ENCODE data around the gene INVS.
"Not testable (repeated sequence)": the region's sequence is repeated elsewhere in the genome, so short reads cannot be mapped to it uniquely, and the experiment has no call there.

INVS gene

DNA sequence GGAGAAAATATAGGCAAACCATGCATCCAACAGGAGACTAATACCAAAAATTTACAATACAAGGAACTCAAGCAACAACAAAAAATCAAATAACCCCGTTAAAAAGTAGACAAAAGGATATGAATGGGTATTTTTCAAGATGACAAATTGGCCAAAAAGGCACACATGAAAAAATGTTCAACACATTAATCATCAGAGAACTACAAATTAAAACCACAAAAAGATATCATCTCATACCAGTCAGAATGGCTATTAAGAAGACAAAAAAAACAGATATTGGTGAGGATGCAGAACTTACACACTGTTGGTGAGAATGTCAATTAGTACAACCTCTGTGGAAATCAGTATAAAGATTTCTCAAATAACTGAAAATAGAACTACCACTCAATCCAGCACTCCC, 218.7 kb downstream of the INVS start:
- POLR2A ChIA-PET = no interaction called here
- peaks cover 0 to 21% (median 5%) of the 10 kb centered on the region in 5 experiments for H3K9me3 ChIP-seq (ENCODE audit: control extremely low read depth in 1 of 5, control insufficient read depth in 4 of 5, insufficient read depth in 2 of 5, low read depth in 1 of 5, low read length in 4 of 5)
- no peaks in the 10 kb centered on the region for H3K27me3 ChIP-seq (replicated peaks in 2 of 5; ENCODE audit: control insufficient read depth in 4 of 5, insufficient read depth in 5 of 5, low read length in 4 of 5)
- CTCF ChIA-PET = no interaction called here
- no peak overlapping the region for H3K27ac ChIP-seq (ENCODE audit: insufficient read depth in 1 of 2, low read depth in 1 of 2, low read length in 2 of 2, poor library complexity in 1 of 2, severe bottlenecking in 2 of 2)
- DNase-seq = peak in 1 of 3 donors; percentile 20
- no peaks in the 10 kb centered on the region for H3K4me1 ChIP-seq (ENCODE audit: control extremely low read depth in 1 of 4, control insufficient read depth in 4 of 4, insufficient read depth in 4 of 4, low read length in 3 of 4)
- H3K4me3 ChIP-seq (ENCODE audit: control insufficient read depth in 1 of 7, extremely low read depth in 1 of 7, insufficient read depth in 4 of 7, low read depth in 2 of 7, low read length in 6 of 7) = no peak overlapping the region
- H3K36me3 ChIP-seq (ENCODE audit: control insufficient read depth in 4 of 4, insufficient read depth in 4 of 4, low read length in 3 of 4) = peaks cover 26 to 66% (median 46%) of the 10 kb centered on the region in 4 experiments
- WGBS (ENCODE audit: insufficient coverage) = no CpG with 5 or more reads among the region's 1 CpG

DNA sequence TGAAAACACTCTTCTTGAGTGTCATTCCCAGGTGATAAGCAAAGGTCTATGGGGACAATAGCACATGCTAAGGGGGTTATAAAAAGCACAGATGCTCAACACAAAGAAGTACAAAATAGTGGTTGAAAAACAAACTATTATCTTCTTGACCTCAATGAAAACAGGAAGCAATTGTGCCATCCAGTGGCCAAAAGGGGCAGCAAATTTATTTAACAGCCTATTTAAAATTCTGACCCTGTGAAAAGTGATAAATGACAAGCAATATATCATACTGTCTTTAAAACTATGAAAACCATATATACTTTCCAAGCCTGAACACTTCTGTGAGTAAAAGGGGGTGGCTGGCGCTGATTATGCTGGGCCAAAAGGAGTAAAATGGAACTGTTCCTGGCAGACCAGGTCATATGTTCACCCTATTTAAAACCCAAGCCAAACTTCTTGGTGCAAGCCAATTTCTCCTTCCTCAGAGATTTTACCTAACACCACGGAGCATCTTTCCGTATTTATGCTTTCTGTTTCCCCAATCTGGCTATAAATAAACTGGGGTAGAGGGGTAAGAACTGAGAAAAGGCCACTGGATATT, 224.0 kb downstream of the INVS start:
- CTCF ChIA-PET = interaction anchor here (0.7 to 3.2 kb wide), 20 partner anchors 9 to 1162 kb away, joined by 3 to 18 read pairs (median 4); no protein-coding TSS in a partner anchor
- Histone ChIP-seq H3K4me3 (ENCODE audit: control insufficient read depth in 1 of 7, extremely low read depth in 1 of 7, insufficient read depth in 4 of 7, low read depth in 2 of 7, low read length in 6 of 7) (no peak overlapping the region), H3K27me3 (replicated peaks in 2 of 5; ENCODE audit: control insufficient read depth in 4 of 5, insufficient read depth in 5 of 5, low read length in 4 of 5) (no peaks in the 10 kb centered on the region), H3K27ac (ENCODE audit: insufficient read depth in 1 of 2, low read depth in 1 of 2, low read length in 2 of 2, poor library complexity in 1 of 2, severe bottlenecking in 2 of 2) (no peak overlapping the region), H3K9me3 (ENCODE audit: control extremely low read depth in 1 of 5, control insufficient read depth in 4 of 5, insufficient read depth in 2 of 5, low read depth in 1 of 5, low read length in 4 of 5) (no peaks in the 10 kb centered on the region), H3K36me3 (ENCODE audit: control insufficient read depth in 4 of 4, insufficient read depth in 4 of 4, low read length in 3 of 4) (peaks cover 17 to 78% (median 32%) of the 10 kb centered on the region in 4 experiments), H3K4me1 (ENCODE audit: control extremely low read depth in 1 of 4, control insufficient read depth in 4 of 4, insufficient read depth in 4 of 4, low read length in 3 of 4) (no peaks in the 10 kb centered on the region)
- DNase-seq = peak; percentile 54 to 69 (median 65)
- 100% methylated on average over 1 of the region's 3 CpGs for WGBS (ENCODE audit: insufficient coverage)
- POLR2A ChIA-PET = no interaction called here

DNA sequence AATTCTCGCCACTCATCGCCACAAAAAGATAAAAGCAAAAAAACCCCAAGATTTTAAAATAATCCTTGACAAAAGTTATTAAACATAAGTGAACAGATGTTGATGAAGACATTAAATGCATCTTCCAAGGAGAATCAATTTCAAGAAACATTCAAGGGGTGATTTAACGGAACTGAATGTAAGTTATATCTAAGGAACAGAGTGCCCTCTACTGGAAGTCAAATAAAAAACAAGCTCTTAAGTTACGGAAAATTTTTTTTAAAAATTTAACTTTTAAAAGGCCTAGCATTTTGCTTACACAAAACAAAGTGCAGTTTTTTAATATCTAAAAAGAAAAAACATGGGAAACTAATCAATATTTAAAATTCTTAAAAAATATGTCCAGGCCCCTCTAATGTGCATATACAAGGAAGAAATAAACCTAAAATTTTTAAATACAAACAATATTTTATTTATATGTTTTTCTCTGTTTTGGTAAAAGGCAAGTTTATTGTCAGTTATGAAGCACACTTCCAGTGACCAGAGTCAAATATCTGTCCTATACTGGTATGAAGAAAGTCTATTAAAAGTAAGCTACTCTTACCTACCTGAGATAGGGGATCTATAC, 225.7 kb downstream of the INVS start:
- Histone ChIP-seq H3K27me3 (replicated peaks in 2 of 5; ENCODE audit: control insufficient read depth in 4 of 5, insufficient read depth in 5 of 5, low read length in 4 of 5) (no peaks in the 10 kb centered on the region), H3K36me3 (ENCODE audit: control insufficient read depth in 4 of 4, insufficient read depth in 4 of 4, low read length in 3 of 4) (peaks cover 14 to 80% (median 32%) of the 10 kb centered on the region in 4 experiments), H3K4me1 (ENCODE audit: control extremely low read depth in 1 of 4, control insufficient read depth in 4 of 4, insufficient read depth in 4 of 4, low read length in 3 of 4) (no peaks in the 10 kb centered on the region), H3K4me3 (ENCODE audit: control insufficient read depth in 1 of 7, extremely low read depth in 1 of 7, insufficient read depth in 4 of 7, low read depth in 2 of 7, low read length in 6 of 7) (no peak overlapping the region), H3K9me3 (ENCODE audit: control extremely low read depth in 1 of 5, control insufficient read depth in 4 of 5, insufficient read depth in 2 of 5, low read depth in 1 of 5, low read length in 4 of 5) (no peaks in the 10 kb centered on the region), H3K27ac (ENCODE audit: insufficient read depth in 1 of 2, low read depth in 1 of 2, low read length in 2 of 2, poor library complexity in 1 of 2, severe bottlenecking in 2 of 2) (peak overlapping the region in 1 of 2 experiments; percentile 14)
- POLR2A ChIA-PET = interaction anchor here (0.6 kb wide), 1 partner anchor 15 kb away, joined by 6 read pairs; no protein-coding TSS in a partner anchor
- no CpG with 5 or more reads among the region's 4 CpGs for WGBS (ENCODE audit: insufficient coverage)
- CTCF ChIA-PET = interaction anchor here (0.6 to 3.7 kb wide), 27 partner anchors 8 to 1164 kb away, joined by 3 to 18 read pairs (median 5); partner anchors contain the start of gene MSANTD3
- peak; percentile 62 to 87 (median 84) for DNase-seq

DNA sequence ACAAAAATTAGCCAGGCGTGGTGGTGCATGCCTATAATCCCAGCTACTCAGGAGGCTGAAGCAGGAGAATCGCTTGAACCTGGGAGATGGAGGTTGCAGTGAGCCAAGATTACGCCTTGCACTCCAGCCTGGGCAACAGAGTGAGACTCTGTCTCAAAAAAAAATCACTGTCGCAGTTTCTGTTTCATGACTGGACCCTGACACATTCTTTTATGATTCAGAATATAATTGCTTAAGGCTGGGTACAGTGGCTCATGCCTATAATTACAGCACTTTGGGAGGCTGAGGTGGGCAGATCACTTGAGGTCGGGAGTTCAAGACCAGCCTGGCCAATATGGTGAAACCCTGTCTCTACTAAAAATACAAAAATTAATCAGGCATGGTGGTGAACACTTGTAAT, 239.7 kb downstream of the INVS start:
- WGBS (ENCODE audit: insufficient coverage) = 100% methylated on average over 2 of the region's 5 CpGs
- H3K4me3 ChIP-seq (ENCODE audit: control insufficient read depth in 1 of 7, extremely low read depth in 1 of 7, insufficient read depth in 4 of 7, low read depth in 2 of 7, low read length in 6 of 7); H3K27me3 ChIP-seq (replicated peaks in 2 of 5; ENCODE audit: control insufficient read depth in 4 of 5, insufficient read depth in 5 of 5, low read length in 4 of 5); H3K9me3 ChIP-seq (ENCODE audit: control extremely low read depth in 1 of 5, control insufficient read depth in 4 of 5, insufficient read depth in 2 of 5, low read depth in 1 of 5, low read length in 4 of 5); H3K4me1 ChIP-seq (ENCODE audit: control extremely low read depth in 1 of 4, control insufficient read depth in 4 of 4, insufficient read depth in 4 of 4, low read length in 3 of 4); H3K27ac ChIP-seq (ENCODE audit: insufficient read depth in 1 of 2, low read depth in 1 of 2, low read length in 2 of 2, poor library complexity in 1 of 2, severe bottlenecking in 2 of 2); DNase-seq; POLR2A ChIA-PET: not testable (repeated sequence)
- CTCF ChIA-PET = interaction anchor here (3.3 kb wide), 1 partner anchor 14 kb away, joined by 18 read pairs; no protein-coding TSS in a partner anchor
- peaks cover 7 to 53% (median 19%) of the 10 kb centered on the region in 4 experiments for H3K36me3 ChIP-seq (ENCODE audit: control insufficient read depth in 4 of 4, insufficient read depth in 4 of 4, low read length in 3 of 4)

DNA sequence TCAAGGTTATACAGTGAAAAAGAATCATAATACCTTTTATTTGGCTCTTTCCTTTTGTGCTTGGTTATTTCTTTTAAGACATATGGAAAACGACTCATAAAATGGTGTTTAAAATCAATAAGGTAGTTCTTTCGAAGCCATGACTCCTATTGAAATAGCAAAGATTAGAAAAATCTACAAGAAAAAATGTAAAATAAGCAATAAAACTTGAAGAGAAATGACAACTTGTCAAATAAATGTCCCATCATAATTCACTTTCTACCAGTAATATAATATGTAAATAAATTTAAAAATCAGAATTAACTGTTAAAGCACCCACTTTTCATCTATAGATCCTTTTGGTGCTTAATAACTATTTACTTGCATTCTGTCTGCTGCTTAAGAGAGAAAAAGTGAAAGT, 241.2 kb downstream of the INVS start:
- no peaks in the 10 kb centered on the region for H3K9me3 ChIP-seq (ENCODE audit: control extremely low read depth in 1 of 5, control insufficient read depth in 4 of 5, insufficient read depth in 2 of 5, low read depth in 1 of 5, low read length in 4 of 5)
- H3K27me3 ChIP-seq (replicated peaks in 2 of 5; ENCODE audit: control insufficient read depth in 4 of 5, insufficient read depth in 5 of 5, low read length in 4 of 5) = no peaks in the 10 kb centered on the region
- no peak for DNase-seq
- H3K36me3 ChIP-seq (ENCODE audit: control insufficient read depth in 4 of 4, insufficient read depth in 4 of 4, low read length in 3 of 4) = peaks cover 8 to 55% (median 21%) of the 10 kb centered on the region in 4 experiments
- POLR2A ChIA-PET = interaction anchor here (0.6 kb wide), 1 partner anchor 12 kb away, joined by 5 read pairs; no protein-coding TSS in a partner anchor
- WGBS (ENCODE audit: insufficient coverage) = no CpG with 5 or more reads among the region's 2 CpGs
- CTCF ChIA-PET = interaction anchor here (1.2 to 1.3 kb wide), 3 partner anchors 13 to 309 kb away, joined by 5 read pairs; no protein-coding TSS in a partner anchor
- peaks cover 0 to 2% (median 0%) of the 10 kb centered on the region in 4 experiments for H3K4me1 ChIP-seq (ENCODE audit: control extremely low read depth in 1 of 4, control insufficient read depth in 4 of 4, insufficient read depth in 4 of 4, low read length in 3 of 4)
- H3K27ac ChIP-seq (ENCODE audit: insufficient read depth in 1 of 2, low read depth in 1 of 2, low read length in 2 of 2, poor library complexity in 1 of 2, severe bottlenecking in 2 of 2) = no peak overlapping the region
- H3K4me3 ChIP-seq (ENCODE audit: control insufficient read depth in 1 of 7, extremely low read depth in 1 of 7, insufficient read depth in 4 of 7, low read depth in 2 of 7, low read length in 6 of 7) = no peak overlapping the region

DNA sequence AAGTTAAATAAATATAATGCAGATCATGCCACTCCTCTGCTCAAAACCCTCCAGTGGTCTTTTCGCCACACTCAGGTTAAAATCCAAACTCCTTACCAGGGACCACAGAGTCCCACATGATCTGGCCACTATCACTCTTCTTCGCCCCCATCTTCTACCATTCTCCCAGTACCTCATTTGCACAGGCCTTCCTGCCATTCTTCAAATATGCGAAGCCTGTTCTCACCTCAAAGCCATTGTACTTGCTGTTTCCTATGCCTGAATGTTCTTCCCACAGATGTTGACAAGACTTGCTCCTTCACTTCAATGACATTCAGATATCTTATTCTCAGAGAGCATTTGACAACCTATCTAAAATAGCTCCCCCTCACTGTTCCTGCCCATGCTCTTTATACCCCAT, 242.8 kb downstream of the INVS start:
- Histone ChIP-seq H3K9me3 (ENCODE audit: control extremely low read depth in 1 of 5, control insufficient read depth in 4 of 5, insufficient read depth in 2 of 5, low read depth in 1 of 5, low read length in 4 of 5) (no peaks in the 10 kb centered on the region), H3K4me3 (ENCODE audit: control insufficient read depth in 1 of 7, extremely low read depth in 1 of 7, insufficient read depth in 4 of 7, low read depth in 2 of 7, low read length in 6 of 7) (no peak overlapping the region), H3K27me3 (replicated peaks in 2 of 5; ENCODE audit: control insufficient read depth in 4 of 5, insufficient read depth in 5 of 5, low read length in 4 of 5) (no peaks in the 10 kb centered on the region), H3K27ac (ENCODE audit: insufficient read depth in 1 of 2, low read depth in 1 of 2, low read length in 2 of 2, poor library complexity in 1 of 2, severe bottlenecking in 2 of 2) (no peak overlapping the region), H3K36me3 (ENCODE audit: control insufficient read depth in 4 of 4, insufficient read depth in 4 of 4, low read length in 3 of 4) (peaks cover 8 to 63% (median 27%) of the 10 kb centered on the region in 4 experiments), H3K4me1 (ENCODE audit: control extremely low read depth in 1 of 4, control insufficient read depth in 4 of 4, insufficient read depth in 4 of 4, low read length in 3 of 4) (peaks cover 0 to 2% (median 0%) of the 10 kb centered on the region in 4 experiments)
- WGBS (ENCODE audit: insufficient coverage) = 100% methylated on average over 3 of the region's 3 CpGs
- ChIA-PET POLR2A (interaction anchor here (1.3 kb wide), 1 partner anchor 9 kb away, joined by 3 read pairs; no protein-coding TSS in a partner anchor), CTCF (interaction anchor here (1.1 to 1.2 kb wide), 2 partner anchors 11 to 18 kb away, joined by 4 read pairs; partner anchors contain the start of gene TEX10)
- DNase-seq = no peak

DNA sequence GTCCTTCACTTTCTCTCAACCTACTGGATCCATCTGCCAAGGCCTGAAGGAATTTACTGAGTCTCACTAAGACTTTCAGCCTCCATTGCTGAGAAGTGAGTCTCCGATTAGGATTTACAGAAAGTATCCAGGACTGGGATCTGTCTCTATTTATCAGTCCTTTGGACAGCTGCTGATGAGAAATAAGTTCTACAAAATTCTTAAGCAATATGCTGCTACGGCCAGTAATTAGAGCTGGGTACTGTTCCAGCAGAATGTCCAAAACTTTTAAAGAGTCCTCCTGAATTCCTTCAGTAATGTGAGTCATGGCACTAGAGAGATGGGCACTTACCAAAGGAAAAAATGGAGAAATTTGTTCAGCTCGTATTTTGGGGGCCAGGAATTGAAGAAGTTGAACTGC, 247.8 kb downstream of the INVS start:
- ChIA-PET CTCF (interaction anchor here (1.2 to 3.2 kb wide), 3 partner anchors 15 to 25 kb away, joined by 3 to 13 read pairs (median 8); no protein-coding TSS in a partner anchor), POLR2A (no interaction called here)
- Histone ChIP-seq H3K27me3 (replicated peaks in 2 of 5; ENCODE audit: control insufficient read depth in 4 of 5, insufficient read depth in 5 of 5, low read length in 4 of 5) (no peaks in the 10 kb centered on the region), H3K36me3 (ENCODE audit: control insufficient read depth in 4 of 4, insufficient read depth in 4 of 4, low read length in 3 of 4) (peaks cover 12 to 43% (median 18%) of the 10 kb centered on the region in 4 experiments), H3K4me3 (ENCODE audit: control insufficient read depth in 1 of 7, extremely low read depth in 1 of 7, insufficient read depth in 4 of 7, low read depth in 2 of 7, low read length in 6 of 7) (no peak overlapping the region), H3K27ac (ENCODE audit: insufficient read depth in 1 of 2, low read depth in 1 of 2, low read length in 2 of 2, poor library complexity in 1 of 2, severe bottlenecking in 2 of 2) (no peak overlapping the region), H3K9me3 (ENCODE audit: control extremely low read depth in 1 of 5, control insufficient read depth in 4 of 5, insufficient read depth in 2 of 5, low read depth in 1 of 5, low read length in 4 of 5) (no peaks in the 10 kb centered on the region), H3K4me1 (ENCODE audit: control extremely low read depth in 1 of 4, control insufficient read depth in 4 of 4, insufficient read depth in 4 of 4, low read length in 3 of 4) (peaks cover 11 to 26% (median 19%) of the 10 kb centered on the region in 4 experiments)
- DNase-seq = no peak
- 100% methylated on average over 2 of the region's 3 CpGs for WGBS (ENCODE audit: insufficient coverage)

Measured in common myeloid progenitor, CD34-positive (primary cell).